Activated B cell treated with CpG ODN at 0.5 μM for 24 hours (primary cell): ENCODE results near the gene STXBP4. TPM values are rescaled to one million over a fixed set of nuclear protein-coding genes. Genes with fewer than 3 reads are reported as not detected.

Experiments
- ATAC-seq: fragments of 200-7000 bp; cut with Tn5 transposase; one replicate; pipeline ENCODE4 v1.10.0; 2021; ENCODE audit warnings: low read depth, mild to moderate bottlenecking, moderate library complexity
- CTCF ChIA-PET: fragments of 350-600 bp; sonication (Branson Sonifier 250); formaldehyde crosslinking; loops from one replicate; lab custom pipeline; 2021; ENCODE audit warnings: antibody characterized with exemption; lab: Charles Lee
- POLR2A ChIA-PET: fragments of 350-600 bp; sonication (Branson Sonifier 250); formaldehyde crosslinking; loops from one replicate; lab custom pipeline; 2021; ENCODE audit warnings: antibody characterized with exemption; lab: Charles Lee
- DNase-seq: peaks from one replicate; pipeline ENCODE4 v3.0.0; 2022
- H3K27ac Mint-ChIP-seq: one replicate; pipeline ENCODE4 v1.8.0; 2020; ENCODE audit warnings: mixed read lengths
- H3K27me3 Mint-ChIP-seq: one replicate; pipeline ENCODE4 v1.8.0; 2021; ENCODE audit warnings: mixed read lengths
- H3K36me3 Mint-ChIP-seq: one replicate; pipeline ENCODE4 v1.8.0; 2021; ENCODE audit warnings: low read depth, mixed read lengths
- H3K4me1 Mint-ChIP-seq: one replicate; pipeline ENCODE4 v1.8.0; 2021; ENCODE audit warnings: mixed read lengths
- H3K4me3 Mint-ChIP-seq: one replicate; pipeline ENCODE4 v1.8.0; 2020; ENCODE audit warnings: mild to moderate bottlenecking, mixed read lengths
- H3K9me3 Mint-ChIP-seq: one replicate; pipeline ENCODE4 v1.8.0; 2020; ENCODE audit warnings: mixed read lengths
- CTCF ChIP-seq: fragments of 200-600 bp; IDR thresholded peaks from one replicate; pipeline ENCODE4 v1.8.0; 2022; ENCODE audit warnings: antibody characterized with exemption, mild to moderate bottlenecking
- intact Hi-C: fragments of 100-400 bp; cut with micrococcal nuclease; formaldehyde crosslinking; loops from one replicate; pipeline ENCODE4 v1.15.1; 2024
- total RNA-seq: library from RNA; stranded (reverse); gene quantifications from 2 replicates; pipeline ENCODE4 v1.2.3, GENCODE V29; 2022

STXBP4 gene
- total RNA-seq, 1 donor from 2014 or later: 9.5 TPM

GRCh38 chr17:55023626-55024025 is 55.1 kb downstream of the STXBP4 start:
- DNase-seq (no peak), ATAC-seq (no peak)
- H3K4me3 Mint-ChIP-seq: no peak overlapping the region
- intact Hi-C loops: no loop called here
- no peaks in the 10 kb centered on the region for H3K36me3 Mint-ChIP-seq
- no peak overlapping the region for H3K27ac Mint-ChIP-seq
- CTCF ChIA-PET: no interaction called here
- H3K27me3 Mint-ChIP-seq: no peaks in the 10 kb centered on the region
- POLR2A ChIA-PET: no interaction called here
- H3K9me3 Mint-ChIP-seq: no peaks in the 10 kb centered on the region
- no peak for TF ChIP-seq CTCF
- no peaks in the 10 kb centered on the region for H3K4me1 Mint-ChIP-seq

- H3K36me3 Mint-ChIP-seq: peaks cover 3% of the 10 kb centered on the region
- no peak overlapping the region for H3K27ac Mint-ChIP-seq
- H3K9me3 Mint-ChIP-seq: no peaks in the 10 kb centered on the region
- CTCF ChIA-PET: no interaction called here
- H3K4me3 Mint-ChIP-seq: no peak overlapping the region
- ATAC-seq (peak; percentile 94), DNase-seq (no peak)
- H3K27me3 Mint-ChIP-seq: no peaks in the 10 kb centered on the region
- POLR2A ChIA-PET: no interaction called here
- intact Hi-C loops: no loop called here
- TF ChIP-seq CTCF: no peak
- peaks cover 7% of the 10 kb centered on the region for H3K4me1 Mint-ChIP-seq
Measured at GRCh38 chr17:55037828-55038227, 69.3 kb downstream of the STXBP4 start.

GRCh38 chr17:55038291-55038690 is 69.7 kb downstream of the STXBP4 start:
- no peaks in the 10 kb centered on the region for H3K9me3 Mint-ChIP-seq
- CTCF ChIA-PET: no interaction called here
- peaks cover 7% of the 10 kb centered on the region for H3K4me1 Mint-ChIP-seq
- intact Hi-C loops: no loop called here
- H3K27ac Mint-ChIP-seq: no peak overlapping the region
- no peak for DNase-seq
- H3K27me3 Mint-ChIP-seq: no peaks in the 10 kb centered on the region
- POLR2A ChIA-PET: no interaction called here
- TF ChIP-seq CTCF: no peak
- H3K36me3 Mint-ChIP-seq: peaks cover 2% of the 10 kb centered on the region
- no peak for ATAC-seq
- no peak overlapping the region for H3K4me3 Mint-ChIP-seq

- no peaks in the 10 kb centered on the region for H3K27me3 Mint-ChIP-seq
- no peaks in the 10 kb centered on the region for H3K9me3 Mint-ChIP-seq
- ChIA-PET CTCF (no interaction called here), POLR2A (no interaction called here)
- intact Hi-C loops: no loop called here
- ATAC-seq: no peak
- H3K4me3 Mint-ChIP-seq: no peak overlapping the region
- H3K4me1 Mint-ChIP-seq: peaks cover 7% of the 10 kb centered on the region
- H3K27ac Mint-ChIP-seq: no peak overlapping the region
- DNase-seq: no peak
- no peak for TF ChIP-seq CTCF
- peaks cover 7% of the 10 kb centered on the region for H3K36me3 Mint-ChIP-seq
Measured at GRCh38 chr17:55040611-55041010, 72.0 kb downstream of the STXBP4 start.

GRCh38 chr17:55053855-55054254 is 85.3 kb downstream of the STXBP4 start:
- no peaks in the 10 kb centered on the region for H3K27me3 Mint-ChIP-seq
- ATAC-seq: no peak
- TF ChIP-seq CTCF: no peak
- ChIA-PET POLR2A (no interaction called here), CTCF (interaction anchor here (1.9 kb wide), 2 partner anchors 241 to 243 kb away, joined by 4 to 7 read pairs; no protein-coding TSS in a partner anchor)
- H3K36me3 Mint-ChIP-seq: peaks cover 2% of the 10 kb centered on the region
- H3K27ac Mint-ChIP-seq: no peak overlapping the region
- peaks cover under 1% of the 10 kb centered on the region for H3K9me3 Mint-ChIP-seq
- intact Hi-C loops: loop anchor here (1.0 to 5.0 kb wide), 2 partner anchors 242 to 458 kb away; partner anchors contain the start of gene SMIM36
- no peaks in the 10 kb centered on the region for H3K4me1 Mint-ChIP-seq
- DNase-seq: no peak
- H3K4me3 Mint-ChIP-seq: no peak overlapping the region
